Measurements from ENCODE around the gene SNX18.
A peak's percentile ranks its signal among the peaks of the same experiment; 100 is the strongest.

Gene SNX18

GRCh38 chr5:54524082-54524481, 6.5 kb downstream of the SNX18 start:
- H4K20me1 ChIP-seq (ENCODE audit: insufficient read depth, low read length, poor library complexity, severe bottlenecking): no peaks in the 10 kb centered on the region

GRCh38 chr5:54524704-54525103, 7.1 kb downstream of the SNX18 start:
- H3K4me3 ChIP-seq (ENCODE audit: low read length, poor library complexity, severe bottlenecking): no peak overlapping the region
- TF ChIP-seq CTCF (conservative IDR thresholded peaks at IDR 0.05; ENCODE audit: low read length) (no peak), EZH2phosphoT487 (IDR thresholded peaks at IDR 0.05; ENCODE audit: borderline replicate concordance) (no peak)
- H3K27me3 ChIP-seq (ENCODE audit: insufficient read depth, low read length, poor library complexity, severe bottlenecking): no peaks in the 10 kb centered on the region
- H3K9me3 ChIP-seq (ENCODE audit: insufficient read depth, low read depth, low read length): no peaks in the 10 kb centered on the region
- H3K4me2 ChIP-seq (ENCODE audit: low read depth, low read length, poor library complexity, severe bottlenecking): peak overlapping the region; percentile 72
- H3K36me3 ChIP-seq (ENCODE audit: insufficient read depth, low read length): no peaks in the 10 kb centered on the region
- no peaks in the 10 kb centered on the region for H4K20me1 ChIP-seq (ENCODE audit: insufficient read depth, low read length, poor library complexity, severe bottlenecking)
- no peaks in the 10 kb centered on the region for H3F3A ChIP-seq (ENCODE audit: low read depth)
- H3K4me1 ChIP-seq (ENCODE audit: insufficient read depth, low read length, poor library complexity, severe bottlenecking): peaks cover 56% of the 10 kb centered on the region
- no peak overlapping the region for H3K9ac ChIP-seq (ENCODE audit: low read depth, low read length, poor library complexity, severe bottlenecking)
- H3K79me2 ChIP-seq (ENCODE audit: insufficient read depth, low read length): peaks cover 36% of the 10 kb centered on the region
- no peak overlapping the region for H2AFZ ChIP-seq (ENCODE audit: low read length)
- H3K9me2 ChIP-seq (replicated peaks; ENCODE audit: low read depth, low read length): no peaks in the 10 kb centered on the region

More at GRCh38 chr5:54524082-54524481, 6.5 kb downstream of the SNX18 start:
- H3K36me3 ChIP-seq (ENCODE audit: insufficient read depth, low read length): no peaks in the 10 kb centered on the region
- no peak overlapping the region for H3K4me3 ChIP-seq (ENCODE audit: low read length, poor library complexity, severe bottlenecking)
- H3F3A ChIP-seq (ENCODE audit: low read depth): no peaks in the 10 kb centered on the region
- no peak overlapping the region for H3K9ac ChIP-seq (ENCODE audit: low read depth, low read length, poor library complexity, severe bottlenecking)
- H3K27me3 ChIP-seq (ENCODE audit: insufficient read depth, low read length, poor library complexity, severe bottlenecking): no peaks in the 10 kb centered on the region
- peaks cover 39% of the 10 kb centered on the region for H3K79me2 ChIP-seq (ENCODE audit: insufficient read depth, low read length)
- H3K4me1 ChIP-seq (ENCODE audit: insufficient read depth, low read length, poor library complexity, severe bottlenecking): peaks cover 61% of the 10 kb centered on the region
- H3K9me2 ChIP-seq (replicated peaks; ENCODE audit: low read depth, low read length): no peaks in the 10 kb centered on the region
- peak overlapping the region; percentile 72 for H3K4me2 ChIP-seq (ENCODE audit: low read depth, low read length, poor library complexity, severe bottlenecking)
- H2AFZ ChIP-seq (ENCODE audit: low read length): no peak overlapping the region
- no peaks in the 10 kb centered on the region for H3K9me3 ChIP-seq (ENCODE audit: insufficient read depth, low read depth, low read length)
- TF ChIP-seq CTCF (conservative IDR thresholded peaks at IDR 0.05; ENCODE audit: low read length) (no peak), EZH2phosphoT487 (IDR thresholded peaks at IDR 0.05; ENCODE audit: borderline replicate concordance) (no peak)

GRCh38 chr5:54525261-54525660, 7.7 kb downstream of the SNX18 start:
- H3K4me3 ChIP-seq (ENCODE audit: low read length, poor library complexity, severe bottlenecking): no peak overlapping the region
- H3K27me3 ChIP-seq (ENCODE audit: insufficient read depth, low read length, poor library complexity, severe bottlenecking): no peaks in the 10 kb centered on the region
- peaks cover 31% of the 10 kb centered on the region for H3K79me2 ChIP-seq (ENCODE audit: insufficient read depth, low read length)
- H3K4me2 ChIP-seq (ENCODE audit: low read depth, low read length, poor library complexity, severe bottlenecking): peak overlapping the region; percentile 72
- no peaks in the 10 kb centered on the region for H3K9me3 ChIP-seq (ENCODE audit: insufficient read depth, low read depth, low read length)
- H3K4me1 ChIP-seq (ENCODE audit: insufficient read depth, low read length, poor library complexity, severe bottlenecking): peaks cover 51% of the 10 kb centered on the region
- no peak for TF ChIP-seq EZH2phosphoT487 (IDR thresholded peaks at IDR 0.05; ENCODE audit: borderline replicate concordance)
- no peak for TF ChIP-seq CTCF (conservative IDR thresholded peaks at IDR 0.05; ENCODE audit: low read length)
- H3F3A ChIP-seq (ENCODE audit: low read depth): no peaks in the 10 kb centered on the region
- no peaks in the 10 kb centered on the region for H3K9me2 ChIP-seq (replicated peaks; ENCODE audit: low read depth, low read length)
- H3K9ac ChIP-seq (ENCODE audit: low read depth, low read length, poor library complexity, severe bottlenecking): no peak overlapping the region
- no peak overlapping the region for H2AFZ ChIP-seq (ENCODE audit: low read length)
- no peaks in the 10 kb centered on the region for H4K20me1 ChIP-seq (ENCODE audit: insufficient read depth, low read length, poor library complexity, severe bottlenecking)
- H3K36me3 ChIP-seq (ENCODE audit: insufficient read depth, low read length): no peaks in the 10 kb centered on the region

Measured in Loucy (cell line).